Activated CD4-positive, alpha-beta memory T cell treated with anti-CD3 and anti-CD28 coated beads, Interleukin-2, amount 10 ng/mL, durations not matched to agents 7 days and 5 days (primary cell): ENCODE measurements around the gene INCA1. TPM values are rescaled to one million over a fixed set of nuclear protein-coding genes. Genes with fewer than 3 reads are reported as not detected.
A peak's percentile ranks its signal among the peaks of the same experiment; 100 is the strongest.

Experiments used
- CTCF ChIA-PET: fragments of 350-600 bp; sonication (Branson Sonifier 250); formaldehyde crosslinking; loops from one replicate; lab custom pipeline; 2021; ENCODE audit warnings: antibody characterized with exemption, inconsistent platforms; lab: Charles Lee
- POLR2A ChIA-PET: fragments of 350-600 bp; sonication (Branson Sonifier 250); formaldehyde crosslinking; loops from one replicate; lab custom pipeline; 2021; ENCODE audit warnings: antibody characterized with exemption; lab: Charles Lee
- DNase-seq: peaks from one replicate; pipeline ENCODE4 v3.0.0-alpha.2; 2020
- H3K27ac Mint-ChIP-seq: one replicate; pipeline ENCODE4 v1.8.0; 2021; ENCODE audit warnings: mild to moderate bottlenecking, mixed read lengths
- H3K27me3 Mint-ChIP-seq: one replicate; pipeline ENCODE4 v1.8.0; 2021; ENCODE audit warnings: mixed read lengths
- H3K36me3 Mint-ChIP-seq: one replicate; pipeline ENCODE4 v1.8.0; 2021; ENCODE audit warnings: low read depth, mixed read lengths
- H3K4me1 Mint-ChIP-seq: one replicate; pipeline ENCODE4 v1.8.0; 2021; ENCODE audit warnings: mixed read lengths
- H3K4me3 Mint-ChIP-seq: one replicate; pipeline ENCODE4 v1.8.0; 2021; ENCODE audit warnings: mild to moderate bottlenecking, mixed read lengths
- H3K9me3 Mint-ChIP-seq: one replicate; pipeline ENCODE4 v1.8.0; 2021; ENCODE audit warnings: mixed read lengths
- total RNA-seq, 2 experiments: library from RNA; stranded (reverse); gene quantifications; one replicate each; pipeline ENCODE4 v1.2.3, GENCODE V29; 2021

INCA1 gene
- total RNA-seq, result under 1 TPM in 1 of 2 experiments, not detected in 1; 0.25 TPM

- peak; percentile 92 for DNase-seq
- H3K36me3 Mint-ChIP-seq, result peaks cover 17% of the 10 kb centered on the region
- peak within 1 kb of the TSS; percentile 52 for H3K27ac Mint-ChIP-seq
- H3K9me3 Mint-ChIP-seq, result no peaks in the 10 kb centered on the region
- no peaks in the 10 kb centered on the region for H3K27me3 Mint-ChIP-seq
- H3K4me3 Mint-ChIP-seq, result peak within 1 kb of the TSS; percentile 79
- peaks cover 26% of the 10 kb centered on the region for H3K4me1 Mint-ChIP-seq
- ChIA-PET CTCF (interaction anchor here (1.1 to 2.9 kb wide), 5 partner anchors 11 to 88 kb away, joined by 3 to 13 read pairs (median 5); partner anchors contain the start of genes CAMTA2 and SPAG7), POLR2A (interaction anchor here (0.5 to 4.6 kb wide), 11 partner anchors 8 to 58 kb away, joined by 3 to 43 read pairs (median 4); partner anchors contain the start of genes CAMTA2, PFN1, RNF167 and SLC25A11)
Observed at GRCh38 chr17:4997302-4998026, at the start of gene INCA1, which contains the start of gene KIF1C. INCA1 (minus strand) TSS chr17:4997522; CDS start chr17:4994437, 3,085 bp downstream. KIF1C (plus strand) TSS chr17:4997950; CDS start chr17:5000247, 2,297 bp downstream.

GRCh38 chr17:5045496-5045895 lies 48.2 kb upstream of the INCA1 start:
- Mint-ChIP-seq H3K4me1 (peaks cover 73% of the 10 kb centered on the region), H3K9me3 (peaks cover 2% of the 10 kb centered on the region), H3K27ac (no peak overlapping the region), H3K4me3 (no peak overlapping the region), H3K27me3 (no peaks in the 10 kb centered on the region), H3K36me3 (peaks cover 32% of the 10 kb centered on the region)
- POLR2A ChIA-PET, result interaction anchor here (1.3 to 2.2 kb wide), 3 partner anchors 12 to 106 kb away, joined by 3 to 6 read pairs (median 6); partner anchors contain the start of genes INCA1, KIF1C, RNF167 and SLC25A11
- CTCF ChIA-PET, result interaction anchor here (1.1 to 1.5 kb wide), 4 partner anchors 9 to 78 kb away, joined by 3 to 10 read pairs (median 6); partner anchors contain the start of gene SPAG7
- DNase-seq, result no peak

GRCh38 chr17:5044630-5045029 lies 47.3 kb upstream of the INCA1 start:
- peak overlapping the region; percentile 53 for H3K27ac Mint-ChIP-seq
- H3K4me1 Mint-ChIP-seq, result peaks cover 72% of the 10 kb centered on the region
- ChIA-PET CTCF (interaction anchor here (1.5 kb wide), 1 partner anchor 77 kb away, joined by 3 read pairs; the partner anchor contains the start of gene SPAG7), POLR2A (interaction anchor here (2.0 to 2.2 kb wide), 2 partner anchors 11 to 105 kb away, joined by 6 read pairs; partner anchors contain the start of genes RNF167 and SLC25A11)
- no peak overlapping the region for H3K4me3 Mint-ChIP-seq
- H3K36me3 Mint-ChIP-seq, result peaks cover 27% of the 10 kb centered on the region
- peaks cover 2% of the 10 kb centered on the region for H3K9me3 Mint-ChIP-seq
- DNase-seq, result no peak
- no peaks in the 10 kb centered on the region for H3K27me3 Mint-ChIP-seq

- Mint-ChIP-seq H3K4me1 (peaks cover 63% of the 10 kb centered on the region), H3K27me3 (no peaks in the 10 kb centered on the region), H3K36me3 (peaks cover 23% of the 10 kb centered on the region), H3K27ac (peak overlapping the region; percentile 93), H3K4me3 (peak overlapping the region; percentile 85), H3K9me3 (peaks cover 2% of the 10 kb centered on the region)
- ChIA-PET POLR2A (no interaction called here), CTCF (interaction anchor here (1.5 kb wide), 1 partner anchor 54 kb away, joined by 3 read pairs; no protein-coding TSS in a partner anchor)
- no peak for DNase-seq
Observed at GRCh38 chr17:5043524-5043923, 46.2 kb upstream of the INCA1 start.

- peak overlapping the region; percentile 93 for H3K27ac Mint-ChIP-seq
- no peaks in the 10 kb centered on the region for H3K27me3 Mint-ChIP-seq
- peaks cover 2% of the 10 kb centered on the region for H3K9me3 Mint-ChIP-seq
- peak overlapping the region; percentile 85 for H3K4me3 Mint-ChIP-seq
- CTCF ChIA-PET, result interaction anchor here (0.6 to 1.5 kb wide), 5 partner anchors 11 to 252 kb away, joined by 3 to 10 read pairs (median 3); partner anchors contain the start of gene CAMTA2
- DNase-seq, result peak; percentile 56
- peaks cover 53% of the 10 kb centered on the region for H3K4me1 Mint-ChIP-seq
- peaks cover 18% of the 10 kb centered on the region for H3K36me3 Mint-ChIP-seq
- POLR2A ChIA-PET, result interaction anchor here (0.9 to 1.6 kb wide), 4 partner anchors 11 to 94 kb away, joined by 3 to 12 read pairs (median 5); partner anchors contain the start of gene PFN1
Observed at GRCh38 chr17:5042157-5043022, 45.1 kb upstream of the INCA1 start.

GRCh38 chr17:5035315-5035714 lies 38.0 kb upstream of the INCA1 start, which contains the start of gene SLC52A1:
SLC52A1 (minus strand) TSS chr17:5035426; CDS start chr17:5034606, 820 bp downstream.
- CTCF ChIA-PET, result interaction anchor here (1.6 to 3.0 kb wide), 3 partner anchors 11 to 27 kb away, joined by 4 to 16 read pairs (median 14); no protein-coding TSS in a partner anchor
- Mint-ChIP-seq H3K4me1 (peaks cover 20% of the 10 kb centered on the region), H3K4me3 (no peak within 1 kb of the TSS)

GRCh38 chr17:5034651-5035050 lies 37.3 kb upstream of the INCA1 start:
- POLR2A ChIA-PET, result interaction anchor here (0.8 to 2.1 kb wide), 3 partner anchors 11 to 66 kb away, joined by 3 to 6 read pairs (median 4); partner anchors contain the start of gene SPAG7
- Mint-ChIP-seq H3K36me3 (no peaks in the 10 kb centered on the region), H3K27ac (no peak overlapping the region), H3K9me3 (no peaks in the 10 kb centered on the region), H3K27me3 (no peaks in the 10 kb centered on the region), H3K4me1 (peaks cover 18% of the 10 kb centered on the region), H3K4me3 (no peak overlapping the region)
- DNase-seq, result no peak
- CTCF ChIA-PET, result interaction anchor here (2.7 to 3.0 kb wide), 2 partner anchors 15 to 27 kb away, joined by 14 to 16 read pairs; no protein-coding TSS in a partner anchor

More at GRCh38 chr17:5035315-5035714, 38.0 kb upstream of the INCA1 start, which contains the start of gene SLC52A1:
- Mint-ChIP-seq H3K27ac (no peak within 1 kb of the TSS), H3K9me3 (no peaks in the 10 kb centered on the region), H3K27me3 (no peaks in the 10 kb centered on the region), H3K36me3 (no peaks in the 10 kb centered on the region)
- DNase-seq, result no peak
- POLR2A ChIA-PET, result interaction anchor here (1.2 kb wide), 1 partner anchor 67 kb away, joined by 4 read pairs; the partner anchor contains the start of gene SPAG7

- DNase-seq, result no peak
- ChIA-PET POLR2A (interaction anchor here (0.8 to 2.1 kb wide), 2 partner anchors 12 to 15 kb away, joined by 3 to 6 read pairs; no protein-coding TSS in a partner anchor), CTCF (interaction anchor here (2.7 to 3.0 kb wide), 2 partner anchors 15 to 28 kb away, joined by 14 to 16 read pairs; no protein-coding TSS in a partner anchor)
- Mint-ChIP-seq H3K27me3 (no peaks in the 10 kb centered on the region), H3K27ac (no peak overlapping the region), H3K4me1 (peaks cover 17% of the 10 kb centered on the region), H3K4me3 (no peak overlapping the region), H3K36me3 (no peaks in the 10 kb centered on the region), H3K9me3 (no peaks in the 10 kb centered on the region)
Observed at GRCh38 chr17:5034063-5034462, 36.7 kb upstream of the INCA1 start.

- Mint-ChIP-seq H3K27me3 (no peaks in the 10 kb centered on the region), H3K4me1 (peaks cover 17% of the 10 kb centered on the region), H3K4me3 (no peak overlapping the region), H3K9me3 (no peaks in the 10 kb centered on the region), H3K27ac (no peak overlapping the region), H3K36me3 (no peaks in the 10 kb centered on the region)
- POLR2A ChIA-PET, result interaction anchor here (2.1 kb wide), 1 partner anchor 12 kb away, joined by 6 read pairs; no protein-coding TSS in a partner anchor
- CTCF ChIA-PET, result interaction anchor here (3.0 kb wide), 1 partner anchor 16 kb away, joined by 16 read pairs; no protein-coding TSS in a partner anchor
- DNase-seq, result no peak
Observed at GRCh38 chr17:5033352-5034015, 36.2 kb upstream of the INCA1 start.

GRCh38 chr17:5032865-5033264 lies 35.5 kb upstream of the INCA1 start:
- DNase-seq, result no peak
- no peak overlapping the region for H3K4me3 Mint-ChIP-seq
- peaks cover 17% of the 10 kb centered on the region for H3K4me1 Mint-ChIP-seq
- ChIA-PET CTCF (interaction anchor here (1.3 to 3.1 kb wide), 2 partner anchors 20 to 29 kb away, joined by 5 to 67 read pairs; no protein-coding TSS in a partner anchor), POLR2A (interaction anchor here (1.4 to 2.1 kb wide), 2 partner anchors 13 to 54 kb away, joined by 4 to 6 read pairs; no protein-coding TSS in a partner anchor)
- H3K9me3 Mint-ChIP-seq, result no peaks in the 10 kb centered on the region
- no peak overlapping the region for H3K27ac Mint-ChIP-seq
- no peaks in the 10 kb centered on the region for H3K27me3 Mint-ChIP-seq
- peaks cover 3% of the 10 kb centered on the region for H3K36me3 Mint-ChIP-seq
